Gastroesophageal sphincter (tissue), 3 donors: Measurements from ENCODE around the gene PLEKHM1.
"Not testable (repeated sequence)": the region's sequence is repeated elsewhere in the genome, so short reads cannot be mapped to it uniquely, and the experiment has no call there.

ENCODE experiments used
- CTCF ChIP-seq, 4 experiments: fragments of 200-600 bp in 2 of 4; fragments of 450-650 bp in 2 of 4; sonication (generic) in 1 of 4; IDR thresholded peaks; one replicate each; pipeline ENCODE4 v1.5.1; 2017 to 2019; ENCODE audit warnings: antibody characterized with exemption in 4 of 4, mild to moderate bottlenecking in 2 of 4, moderate library complexity in 2 of 4
- EP300 ChIP-seq: sonication (generic); formaldehyde crosslinking; IDR thresholded peaks from one replicate; pipeline ENCODE4 v1.6.1; 2017; ENCODE audit warnings: antibody characterized with exemption, mild to moderate bottlenecking
- POLR2A ChIP-seq, 2 donors: fragments of 450-650 bp; IDR thresholded peaks; one replicate each; pipeline ENCODE4 v1.6.1; 2017; ENCODE audit warnings: antibody characterized with exemption in 2 of 2, mild to moderate bottlenecking in 2 of 2, moderate library complexity in 1 of 2
- POLR2AphosphoS5 ChIP-seq: sonication (generic); formaldehyde crosslinking; IDR thresholded peaks from one replicate; pipeline ENCODE4 v1.6.1; 2017; ENCODE audit warnings: antibody characterized with exemption

- TF ChIP-seq POLR2A (IDR thresholded peaks at IDR 0.05); CTCF (IDR thresholded peaks at IDR 0.05); POLR2AphosphoS5; EP300: not testable (repeated sequence)
These were observed 15.6 kb upstream of the PLEKHM1 start for GRCh38 chr17:45506072-45506471.
